Right atrium auricular region (tissue), 2 donors: Measurements from ENCODE around the gene UBE2U. TPM values are rescaled to one million over a fixed set of nuclear protein-coding genes. Genes with fewer than 3 reads are reported as not detected.

Experiments used
- DNase-seq: peaks from one replicate; pipeline ENCODE4 v3.0.0-alpha.2; 2019; ENCODE audit warnings: low spot score
- H3K27ac ChIP-seq, 2 donors: fragments of 200-600 bp; sonication (generic); 1 replicate in 1 of 2; 2 replicates in 1 of 2; pipeline ENCODE4 v1.5.1; 2016 to 2019
- H3K27me3 ChIP-seq, 2 donors: fragments of 200-600 bp; sonication (generic); one replicate each; pipeline versions ENCODE4 v1.5.1 to v1.6.0; 2017 to 2019
- H3K36me3 ChIP-seq: fragments of 200-600 bp; sonication (generic); one replicate; pipeline ENCODE4 v1.5.1; 2016
- H3K4me1 ChIP-seq, 2 donors: fragments of 200-600 bp; sonication (generic); one replicate each; pipeline versions ENCODE4 v1.5.1 to v1.6.0; 2017 to 2019
- H3K4me3 ChIP-seq, 2 donors: fragments of 200-600 bp; sonication (generic); 1 replicate in 1 of 2; 2 replicates in 1 of 2; pipeline ENCODE4 v1.5.1; 2017 to 2019; ENCODE audit warnings: mild to moderate bottlenecking in 1 of 2, moderate library complexity in 1 of 2
- H3K9me3 ChIP-seq, 2 donors: fragments of 200-600 bp; sonication (generic); one replicate each; pipeline ENCODE4 v1.5.1; 2019
- CTCF ChIP-seq, 2 donors: fragments of 200-600 bp; sonication (generic); IDR thresholded peaks; one replicate each; pipeline ENCODE4 v1.5.1; 2019; ENCODE audit warnings: antibody characterized with exemption in 2 of 2
- total RNA-seq, 2 donors: library from RNA; depleted of rRNA; stranded (reverse); fragments of >200 nt; gene quantifications; one replicate each; pipeline ENCODE4 v1.1.0, GENCODE V29; 2016

Gene UBE2U
- total RNA-seq, 2 donors from 2014 or later, result not detected

- no peak overlapping the region for H3K27ac ChIP-seq
- no peaks in the 10 kb centered on the region for H3K9me3 ChIP-seq
- peak in 1 of 2 donors; percentile 60 for TF ChIP-seq CTCF (IDR thresholded peaks at IDR 0.05)
- H3K36me3 ChIP-seq, result peaks cover 10% of the 10 kb centered on the region
- DNase-seq, result no peak
- peaks cover 0 to 7% of the 10 kb centered on the region in 2 donors for H3K4me1 ChIP-seq
- no peak overlapping the region for H3K4me3 ChIP-seq
- no peaks in the 10 kb centered on the region for H3K27me3 ChIP-seq
These were observed 39.5 kb upstream of the UBE2U start for GRCh38 chr1:64163970-64164369.

- Histone ChIP-seq H3K4me3 (no peak overlapping the region), H3K9me3 (no peaks in the 10 kb centered on the region), H3K27me3 (no peaks in the 10 kb centered on the region), H3K36me3 (no peaks in the 10 kb centered on the region), H3K27ac (no peak overlapping the region), H3K4me1 (peaks cover 0 to 7% of the 10 kb centered on the region in 2 donors)
- DNase-seq, result no peak
- no peak for TF ChIP-seq CTCF (IDR thresholded peaks at IDR 0.05)
These were observed 36.8 kb upstream of the UBE2U start for GRCh38 chr1:64166629-64167028.

GRCh38 chr1:64167176-64167575 lies 36.2 kb upstream of the UBE2U start:
- Histone ChIP-seq H3K27me3 (no peaks in the 10 kb centered on the region), H3K9me3 (no peaks in the 10 kb centered on the region), H3K36me3 (no peaks in the 10 kb centered on the region), H3K4me3 (no peak overlapping the region), H3K27ac (no peak overlapping the region), H3K4me1 (peaks cover 0 to 7% of the 10 kb centered on the region in 2 donors)
- no peak for DNase-seq
- TF ChIP-seq CTCF (IDR thresholded peaks at IDR 0.05), result no peak

- Histone ChIP-seq H3K27ac (no peak overlapping the region), H3K9me3 (no peaks in the 10 kb centered on the region), H3K27me3 (no peaks in the 10 kb centered on the region), H3K4me1 (no peaks in the 10 kb centered on the region), H3K36me3 (no peaks in the 10 kb centered on the region), H3K4me3 (no peak overlapping the region)
- DNase-seq, result no peak
- TF ChIP-seq CTCF (IDR thresholded peaks at IDR 0.05), result no peak
These were observed 32.2 kb upstream of the UBE2U start for GRCh38 chr1:64171246-64171645.

GRCh38 chr1:64171797-64172281 lies 31.6 kb upstream of the UBE2U start:
- Histone ChIP-seq H3K4me1 (no peaks in the 10 kb centered on the region), H3K9me3 (no peaks in the 10 kb centered on the region), H3K27ac (no peak overlapping the region), H3K27me3 (no peaks in the 10 kb centered on the region), H3K36me3 (peaks cover 5% of the 10 kb centered on the region), H3K4me3 (no peak overlapping the region)
- TF ChIP-seq CTCF (IDR thresholded peaks at IDR 0.05), result no peak
- DNase-seq, result no peak

GRCh38 chr1:64172458-64172983 lies 30.9 kb upstream of the UBE2U start:
- H3K9me3 ChIP-seq, result no peaks in the 10 kb centered on the region
- H3K36me3 ChIP-seq, result peaks cover 9% of the 10 kb centered on the region
- no peak for TF ChIP-seq CTCF (IDR thresholded peaks at IDR 0.05)
- H3K4me1 ChIP-seq, result no peaks in the 10 kb centered on the region
- H3K4me3 ChIP-seq, result no peak overlapping the region
- no peak for DNase-seq
- H3K27me3 ChIP-seq, result no peaks in the 10 kb centered on the region
- no peak overlapping the region for H3K27ac ChIP-seq
